ENCODE measurements around the gene RPL36.

The RPL36 gene

GRCh38 chr19:5690125-5690954, at the start of gene RPL36:
Gene RPL36 (plus strand): TSS chr19:5690295. CDS start chr19:5690508, 213 bp downstream.
- Histone ChIP-seq H3K9me3 (ENCODE audit: control insufficient read depth in 1 of 2, low read length in 2 of 2) (no peaks in the 10 kb centered on the region), H3K4me1 (ENCODE audit: control insufficient read depth in 1 of 2, insufficient read depth in 2 of 2, low read length in 2 of 2) (peaks cover 0 to 25% of the 10 kb centered on the region in 2 donors), H3K4me3 (ENCODE audit: low read depth in 1 of 2, low read length in 2 of 2) (peak within 1 kb of the TSS; percentile 79 to 83), H3K36me3 (ENCODE audit: control insufficient read depth in 1 of 2, insufficient read depth in 2 of 2, low read length in 2 of 2) (peaks cover 15 to 34% of the 10 kb centered on the region in 2 donors), H3K27ac (ENCODE audit: low read length) (peak within 1 kb of the TSS; percentile 87), H3K27me3 (ENCODE audit: low read depth, low read length) (no peaks in the 10 kb centered on the region)

GRCh38 chr19:5641171-5641570, 48.9 kb upstream of the RPL36 start:
- Histone ChIP-seq H3K9me3 (ENCODE audit: control insufficient read depth in 1 of 2, low read length in 2 of 2) (no peaks in the 10 kb centered on the region), H3K4me1 (ENCODE audit: control insufficient read depth in 1 of 2, insufficient read depth in 2 of 2, low read length in 2 of 2) (peaks cover 0 to 12% of the 10 kb centered on the region in 2 donors), H3K36me3 (ENCODE audit: control insufficient read depth in 1 of 2, insufficient read depth in 2 of 2, low read length in 2 of 2) (peaks cover 35 to 41% of the 10 kb centered on the region in 2 donors), H3K27ac (ENCODE audit: low read length) (no peak overlapping the region), H3K4me3 (ENCODE audit: low read depth in 1 of 2, low read length in 2 of 2) (no peak overlapping the region), H3K27me3 (ENCODE audit: low read depth, low read length) (no peaks in the 10 kb centered on the region)

GRCh38 chr19:5642204-5642603, 47.9 kb upstream of the RPL36 start:
- H3K4me1 ChIP-seq (ENCODE audit: control insufficient read depth in 1 of 2, insufficient read depth in 2 of 2, low read length in 2 of 2), result peaks cover 0 to 12% of the 10 kb centered on the region in 2 donors
- no peaks in the 10 kb centered on the region for H3K9me3 ChIP-seq (ENCODE audit: control insufficient read depth in 1 of 2, low read length in 2 of 2)
- no peak overlapping the region for H3K4me3 ChIP-seq (ENCODE audit: low read depth in 1 of 2, low read length in 2 of 2)
- H3K27me3 ChIP-seq (ENCODE audit: low read depth, low read length), result no peaks in the 10 kb centered on the region
- peaks cover 46 to 51% of the 10 kb centered on the region in 2 donors for H3K36me3 ChIP-seq (ENCODE audit: control insufficient read depth in 1 of 2, insufficient read depth in 2 of 2, low read length in 2 of 2)
- H3K27ac ChIP-seq (ENCODE audit: low read length), result no peak overlapping the region

GRCh38 chr19:5643060-5643459, 47.0 kb upstream of the RPL36 start:
- Histone ChIP-seq H3K36me3 (ENCODE audit: control insufficient read depth in 1 of 2, insufficient read depth in 2 of 2, low read length in 2 of 2) (peaks cover 54 to 60% of the 10 kb centered on the region in 2 donors), H3K4me1 (ENCODE audit: control insufficient read depth in 1 of 2, insufficient read depth in 2 of 2, low read length in 2 of 2) (peaks cover 0 to 3% of the 10 kb centered on the region in 2 donors), H3K9me3 (ENCODE audit: control insufficient read depth in 1 of 2, low read length in 2 of 2) (no peaks in the 10 kb centered on the region), H3K27me3 (ENCODE audit: low read depth, low read length) (no peaks in the 10 kb centered on the region), H3K27ac (ENCODE audit: low read length) (no peak overlapping the region), H3K4me3 (ENCODE audit: low read depth in 1 of 2, low read length in 2 of 2) (no peak overlapping the region)

- Histone ChIP-seq H3K36me3 (ENCODE audit: control insufficient read depth in 1 of 2, insufficient read depth in 2 of 2, low read length in 2 of 2) (peaks cover 60 to 65% of the 10 kb centered on the region in 2 donors), H3K4me1 (ENCODE audit: control insufficient read depth in 1 of 2, insufficient read depth in 2 of 2, low read length in 2 of 2) (no peaks in the 10 kb centered on the region)
Measured at GRCh38 chr19:5644037-5644436, 46.1 kb upstream of the RPL36 start.

GRCh38 chr19:5645409-5645808, 44.7 kb upstream of the RPL36 start:
- H3K27ac ChIP-seq (ENCODE audit: low read length), result no peak overlapping the region
- H3K36me3 ChIP-seq (ENCODE audit: control insufficient read depth in 1 of 2, insufficient read depth in 2 of 2, low read length in 2 of 2), result peaks cover 69 to 73% of the 10 kb centered on the region in 2 donors
- no peaks in the 10 kb centered on the region for H3K9me3 ChIP-seq (ENCODE audit: control insufficient read depth in 1 of 2, low read length in 2 of 2)
- no peak overlapping the region for H3K4me3 ChIP-seq (ENCODE audit: low read depth in 1 of 2, low read length in 2 of 2)
- no peaks in the 10 kb centered on the region for H3K4me1 ChIP-seq (ENCODE audit: control insufficient read depth in 1 of 2, insufficient read depth in 2 of 2, low read length in 2 of 2)
- no peaks in the 10 kb centered on the region for H3K27me3 ChIP-seq (ENCODE audit: low read depth, low read length)

More at GRCh38 chr19:5644037-5644436, 46.1 kb upstream of the RPL36 start:
- H3K27ac ChIP-seq (ENCODE audit: low read length), result no peak overlapping the region
- H3K9me3 ChIP-seq (ENCODE audit: control insufficient read depth in 1 of 2, low read length in 2 of 2), result no peaks in the 10 kb centered on the region
- H3K4me3 ChIP-seq (ENCODE audit: low read depth in 1 of 2, low read length in 2 of 2), result no peak overlapping the region
- no peaks in the 10 kb centered on the region for H3K27me3 ChIP-seq (ENCODE audit: low read depth, low read length)

GRCh38 chr19:5646703-5647102, 43.4 kb upstream of the RPL36 start:
- peaks cover 78 to 82% of the 10 kb centered on the region in 2 donors for H3K36me3 ChIP-seq (ENCODE audit: control insufficient read depth in 1 of 2, insufficient read depth in 2 of 2, low read length in 2 of 2)
- no peak overlapping the region for H3K27ac ChIP-seq (ENCODE audit: low read length)

GRCh38 chr19:5648464-5648863, 41.6 kb upstream of the RPL36 start:
- Histone ChIP-seq H3K27me3 (ENCODE audit: low read depth, low read length) (no peaks in the 10 kb centered on the region), H3K9me3 (ENCODE audit: control insufficient read depth in 1 of 2, low read length in 2 of 2) (no peaks in the 10 kb centered on the region), H3K4me3 (ENCODE audit: low read depth in 1 of 2, low read length in 2 of 2) (no peak overlapping the region), H3K36me3 (ENCODE audit: control insufficient read depth in 1 of 2, insufficient read depth in 2 of 2, low read length in 2 of 2) (peaks cover 77 to 83% of the 10 kb centered on the region in 2 donors), H3K4me1 (ENCODE audit: control insufficient read depth in 1 of 2, insufficient read depth in 2 of 2, low read length in 2 of 2) (no peaks in the 10 kb centered on the region), H3K27ac (ENCODE audit: low read length) (no peak overlapping the region)

More at GRCh38 chr19:5646703-5647102, 43.4 kb upstream of the RPL36 start:
- H3K4me1 ChIP-seq (ENCODE audit: control insufficient read depth in 1 of 2, insufficient read depth in 2 of 2, low read length in 2 of 2), result no peaks in the 10 kb centered on the region
- H3K27me3 ChIP-seq (ENCODE audit: low read depth, low read length), result no peaks in the 10 kb centered on the region
- no peak overlapping the region for H3K4me3 ChIP-seq (ENCODE audit: low read depth in 1 of 2, low read length in 2 of 2)
- no peaks in the 10 kb centered on the region for H3K9me3 ChIP-seq (ENCODE audit: control insufficient read depth in 1 of 2, low read length in 2 of 2)

- no peak overlapping the region for H3K4me3 ChIP-seq (ENCODE audit: low read depth in 1 of 2, low read length in 2 of 2)
- H3K27ac ChIP-seq (ENCODE audit: low read length), result no peak overlapping the region
- H3K27me3 ChIP-seq (ENCODE audit: low read depth, low read length), result no peaks in the 10 kb centered on the region
- H3K36me3 ChIP-seq (ENCODE audit: control insufficient read depth in 1 of 2, insufficient read depth in 2 of 2, low read length in 2 of 2), result peaks cover 75 to 87% of the 10 kb centered on the region in 2 donors
- no peaks in the 10 kb centered on the region for H3K4me1 ChIP-seq (ENCODE audit: control insufficient read depth in 1 of 2, insufficient read depth in 2 of 2, low read length in 2 of 2)
- no peaks in the 10 kb centered on the region for H3K9me3 ChIP-seq (ENCODE audit: control insufficient read depth in 1 of 2, low read length in 2 of 2)
Measured at GRCh38 chr19:5651361-5651760, 38.7 kb upstream of the RPL36 start.

GRCh38 chr19:5652261-5652660, 37.8 kb upstream of the RPL36 start:
- no peak overlapping the region for H3K27ac ChIP-seq (ENCODE audit: low read length)
- peaks cover 69 to 82% of the 10 kb centered on the region in 2 donors for H3K36me3 ChIP-seq (ENCODE audit: control insufficient read depth in 1 of 2, insufficient read depth in 2 of 2, low read length in 2 of 2)
- no peaks in the 10 kb centered on the region for H3K9me3 ChIP-seq (ENCODE audit: control insufficient read depth in 1 of 2, low read length in 2 of 2)
- H3K4me1 ChIP-seq (ENCODE audit: control insufficient read depth in 1 of 2, insufficient read depth in 2 of 2, low read length in 2 of 2), result no peaks in the 10 kb centered on the region
- H3K4me3 ChIP-seq (ENCODE audit: low read depth in 1 of 2, low read length in 2 of 2), result no peak overlapping the region
- no peaks in the 10 kb centered on the region for H3K27me3 ChIP-seq (ENCODE audit: low read depth, low read length)

- Histone ChIP-seq H3K4me1 (ENCODE audit: control insufficient read depth in 1 of 2, insufficient read depth in 2 of 2, low read length in 2 of 2) (no peaks in the 10 kb centered on the region), H3K27me3 (ENCODE audit: low read depth, low read length) (no peaks in the 10 kb centered on the region), H3K9me3 (ENCODE audit: control insufficient read depth in 1 of 2, low read length in 2 of 2) (no peaks in the 10 kb centered on the region), H3K27ac (ENCODE audit: low read length) (no peak overlapping the region), H3K36me3 (ENCODE audit: control insufficient read depth in 1 of 2, insufficient read depth in 2 of 2, low read length in 2 of 2) (peaks cover 63 to 85% of the 10 kb centered on the region in 2 donors), H3K4me3 (ENCODE audit: low read depth in 1 of 2, low read length in 2 of 2) (no peak overlapping the region)
Measured at GRCh38 chr19:5654931-5655330, 35.2 kb upstream of the RPL36 start.

All from muscle layer of duodenum (tissue), 2 donors.